HepG2 (cell line): ENCODE measurements around the gene PUS3. TPM values are rescaled to one million over a fixed set of nuclear protein-coding genes. Genes with fewer than 3 reads are reported as not detected.
A peak's percentile ranks its signal among the peaks of the same experiment; 100 is the strongest.

Experiments used
- ATF7-NPFF ChIP-seq: sonication (generic); formaldehyde crosslinking; IDR thresholded peaks from 2 replicates; pipeline ENCODE4 v1.8.1; 2023; ENCODE audit warnings: mild to moderate bottlenecking, low read depth, missing genetic modification reagents, moderate library complexity
- KLF6 ChIP-seq: IDR thresholded peaks from 2 replicates; pipeline ENCODE4 v1.8.0; 2016; ENCODE audit warnings: missing biosample characterization, missing genetic modification reagents
- MEIS2 ChIP-seq: sonication (generic); formaldehyde crosslinking; IDR thresholded peaks from 2 replicates; pipeline ENCODE4 v1.9.0; 2021; ENCODE audit warnings: mild to moderate bottlenecking, missing genetic modification reagents
- NR2F1 ChIP-seq, 2 experiments: fragments of 450-650 bp in 1 of 2; formaldehyde crosslinking in 1 of 2; IDR thresholded peaks; 2 replicates each; pipeline versions ENCODE4 v1.5.0 to v1.6.1; 2016 to 2020; ENCODE audit warnings: mild to moderate bottlenecking in 1 of 2, missing compliant biosample characterization in 1 of 2, missing genetic modification reagents in 1 of 2, moderate library complexity in 1 of 2
- PAWR ChIP-seq: sonication (generic); formaldehyde crosslinking; IDR thresholded peaks from 2 replicates; pipeline ENCODE4 v1.4.0; 2020; ENCODE audit warnings: missing genetic modification reagents, mild to moderate bottlenecking, borderline replicate concordance
- PAXIP1 ChIP-seq: sonication (generic); formaldehyde crosslinking; conservative IDR thresholded peaks from 2 replicates; pipeline ENCODE4 v1.4.0; 2020; ENCODE audit warnings: mild to moderate bottlenecking, missing genetic modification reagents, moderate library complexity
- PRDM10 ChIP-seq: sonication (generic); formaldehyde crosslinking; IDR thresholded peaks from 2 replicates; pipeline ENCODE4 v1.4.0; 2020; ENCODE audit warnings: low read depth, missing genetic modification reagents
- THAP11 ChIP-seq: IDR thresholded peaks from 2 replicates; pipeline ENCODE4 v1.6.1; 2016; ENCODE audit warnings: missing biosample characterization, missing genetic modification reagents
- ZBTB40 ChIP-seq, 2 experiments: fragments of 450-650 bp in 1 of 2; sonication (generic) in 1 of 2; formaldehyde crosslinking in 1 of 2; IDR thresholded peaks; 2 replicates each; pipeline versions ENCODE4 v1.6.1 to v1.8.0; 2016 to 2022; ENCODE audit warnings: antibody characterized with exemption in 1 of 2, mild to moderate bottlenecking in 1 of 2, missing genetic modification reagents in 1 of 2
- ZNF292 ChIP-seq: sonication (generic); formaldehyde crosslinking; IDR thresholded peaks from 2 replicates; pipeline ENCODE4 v1.8.1; 2022; ENCODE audit warnings: mild to moderate bottlenecking, low read depth, missing genetic modification reagents, borderline replicate concordance
- ZSCAN29 ChIP-seq: sonication (generic); formaldehyde crosslinking; conservative IDR thresholded peaks from 2 replicates; pipeline ENCODE4 v1.4.0; 2020; ENCODE audit warnings: mild to moderate bottlenecking, missing genetic modification reagents
- polyA plus RNA-seq, 8 experiments: library from polyadenylated mRNA; depleted of rRNA in 3 of 8; stranded (reverse) in 7 of 8; unstranded in 1 of 8; fragments of >200 nt; fragmentation: Illumina TruSeq in 4 of 8; extraction: Trizol in 4 of 8; gene quantifications; 2 replicates each; pipeline versions ENCODE4 v1.2.1 to v1.2.3, GENCODE V29; 2011 to 2016; ENCODE audit warnings: low read depth in 4 of 8, missing spikeins in 1 of 8, mixed read lengths in 1 of 8; ENCODE audit not compliant: insufficient read depth in 1 of 8
- total RNA-seq, 5 experiments: library from RNA; depleted of rRNA; stranded (reverse); fragments of >200 nt; fragmentation: Illumina TruSeq; extraction: Trizol; gene quantifications; 2 replicates each; pipeline ENCODE4 v1.2.3, GENCODE V29; 2016; ENCODE audit warnings: low read depth in 1 of 5

The PUS3 gene
- total and polyA plus RNA-seq, 2 of the 13 experiments (the other 11 are each of a cell fraction or from before 2014, with no cell fraction given): 6.0 to 18.2 TPM

- TF ChIP-seq ATF7-NPFF (CRISPR knock-in tag): no peak
- TF ChIP-seq PRDM10 (CRISPR knock-in tag): 0 out of 2 replicates have a peak, but pooled peaks have one; percentile 51
- no peak for TF ChIP-seq ZNF292 (CRISPR knock-in tag)
- TF ChIP-seq THAP11 (CRISPR knock-in tag): peak; percentile 100
- no peak for TF ChIP-seq ZSCAN29
- TF ChIP-seq KLF6: no peak
- peak; percentile 70; the same call in 1 of the 2 replicates for TF ChIP-seq MEIS2 (CRISPR knock-in tag)
- no peak for TF ChIP-seq PAXIP1 (CRISPR knock-in tag)
- no peak for TF ChIP-seq PAWR (CRISPR knock-in tag)
- no peak for TF ChIP-seq ZBTB40 (IDR thresholded peaks at IDR 0.05)
- TF ChIP-seq ZBTB40 (CRISPR knock-in tag; IDR thresholded peaks at IDR 0.05): no peak
- no peak for TF ChIP-seq NR2F1 (CRISPR knock-in tag; IDR thresholded peaks at IDR 0.05)
These were observed at the start of gene PUS3 (continued) for GRCh38 chr11:125902927-125903710.
